Measurements from ENCODE around the gene IFI27.

DNA sequence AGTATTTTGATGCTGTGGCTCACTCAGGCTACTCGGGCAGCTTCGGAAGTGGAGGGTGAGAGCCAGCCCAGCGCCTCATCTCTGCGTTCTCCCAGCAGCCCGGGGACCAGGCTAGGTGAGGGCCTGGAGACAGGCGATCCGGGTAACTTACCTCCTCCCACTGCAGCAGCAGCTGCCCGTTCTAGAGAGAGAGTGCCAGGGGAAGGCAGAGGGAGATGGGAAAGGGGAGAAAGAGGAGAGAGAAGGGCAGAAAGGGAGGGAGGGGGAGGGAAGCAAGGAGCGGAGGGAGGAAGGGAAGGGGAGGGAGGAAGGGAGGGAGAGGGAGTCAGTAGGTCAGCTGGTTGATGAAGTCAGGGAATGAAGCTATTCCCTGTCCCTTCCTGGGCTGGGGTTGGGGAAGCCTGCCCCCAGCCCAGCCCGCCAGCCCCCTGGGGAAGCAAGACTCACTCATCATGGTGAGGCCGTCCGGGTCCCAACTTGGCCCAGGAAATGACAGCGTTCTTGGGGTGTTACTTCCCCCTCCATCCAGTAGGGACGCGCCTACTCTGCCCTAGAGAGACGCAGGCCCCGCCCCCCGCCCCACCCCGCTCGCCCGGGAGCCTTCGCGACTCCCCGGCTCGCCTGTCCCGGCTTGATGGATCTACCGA lies 18.7 kb downstream of the IFI27 start, which contains the start of gene IFI27L2:
- no peak for TF ChIP-seq TEAD4 (IDR thresholded peaks at IDR 0.05; ENCODE audit: borderline replicate concordance, insufficient read depth)
- TF ChIP-seq EP300 (IDR thresholded peaks at IDR 0.05; ENCODE audit: borderline replicate concordance in 1 of 2, low read depth in 1 of 2, low read length in 1 of 2) = no peak
